ENCODE measurements around the gene FAM107B. TPM values are rescaled to one million over a fixed set of nuclear protein-coding genes. Genes with fewer than 3 reads are reported as not detected.

FAM107B gene
- total RNA-seq, 1 donor from 2014 or later: 45.1 TPM

DNA sequence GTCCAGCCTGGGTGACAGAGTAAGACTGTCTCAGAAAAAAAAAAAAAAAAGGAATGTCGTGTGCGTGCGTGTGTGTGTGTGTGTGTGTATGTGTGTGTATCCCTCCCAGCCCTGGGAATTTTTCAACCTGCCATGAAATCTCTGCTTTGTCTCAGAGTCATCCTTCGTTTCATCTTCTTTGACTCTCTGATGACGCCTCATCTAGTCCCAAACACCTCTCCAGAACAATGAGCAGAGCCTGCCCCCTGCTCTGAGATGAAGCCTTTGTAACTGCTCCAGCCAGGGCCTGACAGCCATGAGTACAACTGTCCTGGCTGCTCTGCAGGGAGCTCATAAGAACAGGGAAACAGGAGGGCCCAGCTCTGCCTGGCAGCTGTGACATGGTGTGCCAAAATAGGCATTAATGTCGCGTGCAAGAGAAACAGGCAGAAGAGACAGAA, 149.5 kb downstream of the FAM107B start:
- no peak for DNase-seq

- no peak for DNase-seq
Observed at GRCh38 chr10:14624600-14624999, 150.1 kb downstream of the FAM107B start.

DNA sequence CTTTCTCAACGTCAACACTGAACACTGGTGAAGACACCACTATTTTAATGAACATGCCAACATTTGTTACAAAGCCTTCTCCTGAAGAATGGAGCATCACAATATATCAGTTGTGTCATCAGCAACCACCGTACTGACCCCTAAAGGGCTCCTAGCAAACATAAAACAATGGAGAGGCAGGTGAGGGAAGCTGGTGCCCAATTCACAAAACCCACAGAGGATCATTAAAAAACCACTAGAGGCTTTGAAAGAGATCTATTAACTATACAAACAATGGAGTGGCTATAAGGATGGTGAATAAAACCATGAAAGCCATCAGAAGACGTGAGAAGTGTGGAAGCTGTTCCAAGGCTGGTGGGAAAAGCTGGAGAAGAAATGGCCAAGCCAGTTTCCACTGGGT, 150.8 kb downstream of the FAM107B start:
- no peak for DNase-seq

DNA sequence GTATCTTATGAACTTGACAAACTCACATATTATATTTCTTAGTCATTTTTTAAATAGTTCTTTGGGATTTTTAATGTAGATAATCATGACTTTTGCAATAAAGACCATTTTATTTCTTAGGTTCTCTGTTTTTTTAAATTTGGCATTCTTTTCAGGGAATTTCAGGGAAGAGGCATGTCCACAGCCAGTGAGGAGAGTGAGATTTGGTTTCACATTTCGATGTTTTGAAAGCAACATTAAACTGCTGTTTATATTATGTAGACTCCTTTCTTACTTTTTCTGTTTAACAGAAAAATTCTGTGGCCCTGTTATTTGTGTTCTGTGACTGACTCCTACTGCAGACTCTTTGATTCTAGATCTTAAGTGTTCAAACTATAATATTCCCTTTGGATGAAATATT, 153.7 kb downstream of the FAM107B start:
- DNase-seq: no peak

DNA sequence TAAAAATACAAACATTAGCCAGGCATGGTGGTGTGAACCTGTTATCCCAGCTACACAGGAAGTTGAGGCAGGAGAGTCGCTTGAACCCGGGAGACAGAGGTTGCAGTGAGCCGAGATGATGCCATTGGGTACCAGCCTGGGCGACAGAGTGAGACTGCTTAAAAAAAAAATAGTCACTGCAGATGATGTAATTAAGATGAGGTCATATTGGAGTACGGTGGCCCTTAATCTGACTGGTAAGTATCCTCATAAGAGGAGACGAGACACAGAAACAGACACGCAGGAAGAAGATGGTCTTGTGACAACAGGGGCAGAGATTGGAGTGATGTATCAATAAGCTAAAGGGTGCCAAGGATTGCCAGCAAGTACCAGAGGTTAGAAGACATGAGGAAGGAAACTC, 156.0 kb downstream of the FAM107B start:
- DNase-seq: no peak

GRCh38 chr10:14617852-14618251, 156.8 kb downstream of the FAM107B start:
- DNase-seq: no peak

GRCh38 chr10:14616955-14617730, 157.6 kb downstream of the FAM107B start:
- no peak for DNase-seq

DNA sequence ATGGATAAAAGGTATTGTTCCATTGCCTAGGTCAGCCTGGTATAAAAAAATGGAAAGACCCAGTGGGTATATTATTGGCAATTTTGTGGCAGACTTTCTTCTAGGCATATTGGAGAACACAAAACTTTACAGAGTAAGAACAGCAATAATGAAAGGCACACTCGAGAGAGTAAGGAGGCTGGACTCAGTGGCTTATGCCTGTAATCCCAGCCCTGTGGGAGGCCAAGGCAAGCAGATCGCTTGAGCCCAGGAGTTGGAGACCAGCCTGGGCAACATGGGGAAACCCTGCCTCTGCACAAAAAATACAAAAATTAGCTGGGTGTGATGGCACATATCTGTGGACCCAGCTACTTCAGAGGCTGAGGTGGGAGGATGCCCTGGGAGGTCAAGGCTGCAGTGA, 158.2 kb downstream of the FAM107B start:
- no peak for DNase-seq

GRCh38 chr10:14613588-14613920, 161.1 kb downstream of the FAM107B start:
- no peak for DNase-seq

GRCh38 chr10:14612873-14613587, 161.7 kb downstream of the FAM107B start:
- no peak for DNase-seq

GRCh38 chr10:14611968-14612693, 162.6 kb downstream of the FAM107B start:
- DNase-seq: no peak

- DNase-seq: no peak
Observed at GRCh38 chr10:14609178-14609577, 165.5 kb downstream of the FAM107B start.

GRCh38 chr10:14608381-14609001, 166.2 kb downstream of the FAM107B start:
- no peak for DNase-seq

DNA sequence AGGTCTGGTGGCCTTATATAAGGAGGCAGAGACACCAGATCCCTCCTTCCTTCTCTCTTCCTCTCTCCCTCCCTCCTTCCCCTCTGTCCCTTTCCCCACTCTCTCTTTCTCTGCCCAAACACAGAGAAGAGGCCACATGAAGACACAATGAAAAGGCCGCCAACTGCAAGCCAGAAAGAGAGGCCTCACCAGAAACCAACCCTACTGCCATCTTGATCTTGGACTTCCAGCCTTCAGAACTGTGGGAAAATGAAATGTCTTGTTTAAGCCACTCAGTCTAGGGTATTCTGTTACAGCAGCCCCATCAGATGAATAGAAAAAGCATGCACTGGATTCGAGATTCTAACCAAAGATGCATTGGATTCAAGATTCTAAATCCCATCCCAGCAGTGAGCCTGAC, 168.1 kb downstream of the FAM107B start:
- DNase-seq: no peak

- DNase-seq: no peak
Observed at GRCh38 chr10:14605231-14605925, 169.3 kb downstream of the FAM107B start.

- DNase-seq: peak; percentile 78
Observed at GRCh38 chr10:14604181-14605142, 170.2 kb downstream of the FAM107B start.

DNA sequence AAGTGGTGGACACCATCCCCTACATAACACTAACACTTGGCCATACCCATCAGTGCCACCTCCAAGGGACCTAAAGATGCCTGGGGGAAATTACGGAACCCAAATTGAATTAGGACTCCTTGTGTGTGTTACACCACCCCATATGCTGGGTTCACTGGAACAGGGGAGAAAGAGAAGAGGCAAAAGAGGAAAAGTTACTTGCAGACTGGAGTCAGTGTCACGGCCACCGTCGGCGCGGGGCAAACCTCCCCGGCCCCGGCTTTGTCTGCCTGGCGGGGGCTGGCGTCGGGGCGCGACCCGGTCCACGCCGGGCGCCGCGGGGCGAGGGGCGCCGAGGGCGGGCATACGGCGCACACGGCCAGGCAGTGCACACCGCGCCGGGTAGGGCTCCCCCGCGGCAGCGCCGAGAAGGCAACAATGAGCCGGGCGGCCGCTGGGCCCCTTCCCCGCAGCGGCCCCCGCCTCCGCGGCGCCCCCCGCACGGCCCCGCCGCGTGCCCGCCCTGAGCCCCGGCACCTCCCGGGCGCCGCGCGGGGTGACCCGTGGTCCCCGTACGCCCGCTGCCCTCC, 171.1 kb downstream of the FAM107B start:
- DNase-seq: no peak

GRCh38 chr10:14602807-14603533, 171.7 kb downstream of the FAM107B start:
- no peak for DNase-seq

GRCh38 chr10:14601872-14602725, 172.6 kb downstream of the FAM107B start:
- peak; percentile 18 for DNase-seq
